T1000 (cell line): ENCODE results near the gene BACH2.
"Not testable (repeated sequence)": the region's sequence is repeated elsewhere in the genome, so short reads cannot be mapped to it uniquely, and the experiment has no call there.

Source experiments
- DNase-seq: peaks from one replicate; lab custom pipeline; 2025; ENCODE audit warnings: mixed read lengths; lab: John Stamatoyannopoulos, UW

Gene BACH2

GRCh38 chr6:89939144-89939543, 357.5 kb downstream of the BACH2 start:
- no peak for DNase-seq

- DNase-seq, result no peak
Measured at GRCh38 chr6:89938014-89938413, 358.6 kb downstream of the BACH2 start.

- DNase-seq, result no peak
Measured at GRCh38 chr6:89936177-89936576, 360.5 kb downstream of the BACH2 start.

- DNase-seq, result no peak
Measured at GRCh38 chr6:89934685-89935366, 361.8 kb downstream of the BACH2 start.

- no peak for DNase-seq
Measured at GRCh38 chr6:89932245-89932802, 364.3 kb downstream of the BACH2 start.

- DNase-seq, result no peak
Measured at GRCh38 chr6:89930789-89931188, 365.9 kb downstream of the BACH2 start.

GRCh38 chr6:89928604-89929003, 368.0 kb downstream of the BACH2 start:
- DNase-seq, result no peak

- DNase-seq, result no peak
Measured at GRCh38 chr6:89927791-89928550, 368.7 kb downstream of the BACH2 start.

- no peak for DNase-seq
Measured at GRCh38 chr6:89927264-89927663, 369.4 kb downstream of the BACH2 start.

GRCh38 chr6:89925826-89926225, 370.8 kb downstream of the BACH2 start:
- no peak for DNase-seq

GRCh38 chr6:89924231-89924630, 372.4 kb downstream of the BACH2 start:
- no peak for DNase-seq

GRCh38 chr6:89921691-89922090, 375.0 kb downstream of the BACH2 start:
- no peak for DNase-seq

- DNase-seq, result no peak
Measured at GRCh38 chr6:89921197-89921596, 375.4 kb downstream of the BACH2 start.

GRCh38 chr6:89917801-89918366, 378.8 kb downstream of the BACH2 start:
- no peak for DNase-seq

- no peak for DNase-seq
Measured at GRCh38 chr6:89917216-89917615, 379.4 kb downstream of the BACH2 start.

GRCh38 chr6:89916136-89916920, 380.3 kb downstream of the BACH2 start:
- DNase-seq, result no peak

- DNase-seq, result no peak
Measured at GRCh38 chr6:89910902-89911240, 385.8 kb downstream of the BACH2 start.

GRCh38 chr6:89910001-89910901, 386.4 kb downstream of the BACH2 start:
- not testable (repeated sequence) for DNase-seq

GRCh38 chr6:89895276-89895874, 401.3 kb downstream of the BACH2 start:
- peak; percentile 6 for DNase-seq

- DNase-seq, result no peak
Measured at GRCh38 chr6:89894169-89894568, 402.5 kb downstream of the BACH2 start, which contains the start of gene GJA10. Gene GJA10 (plus strand): TSS chr6:89894469. CDS start chr6:89894469, 0 bp downstream.

- DNase-seq, result not testable (repeated sequence)
Measured at GRCh38 chr6:89892577-89892976, 404.1 kb downstream of the BACH2 start.
